NB4 (cell line): ENCODE measurements around the gene NUAK2.

Experiments
- POLR2A ChIP-seq: IDR thresholded peaks from 2 replicates; pipeline ENCODE4 v1.6.1; 2011; ENCODE audit warnings: mild to moderate bottlenecking; ENCODE audit not compliant: insufficient read length; ENCODE audit errors: extremely low read depth
- TF ChIP-seq, protein P1 (sequence below): IDR thresholded peaks from one replicate; pipeline ENCODE4 v1.5.1; 2012; ENCODE audit warnings: low read depth, low read length

DNA sequence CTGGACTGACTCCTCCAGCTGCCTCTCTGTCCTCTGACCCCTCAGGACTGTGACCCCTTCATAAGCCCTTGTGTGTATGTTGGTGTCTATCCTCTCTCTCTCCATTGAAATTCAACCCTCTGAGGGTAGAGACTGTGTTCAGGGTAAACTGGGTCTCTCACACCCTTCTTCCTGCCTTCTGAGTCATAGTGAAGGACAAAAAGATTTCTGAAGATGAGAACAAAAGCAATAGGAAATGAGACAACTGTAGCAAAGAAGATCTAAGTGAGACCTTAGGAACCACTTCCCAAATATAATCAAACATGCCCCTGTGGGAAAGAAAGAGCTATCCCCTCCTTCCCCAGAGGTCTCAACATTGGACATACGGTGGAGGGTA lies 16.9 kb downstream of the NUAK2 start:
- no peak for TF ChIP-seq POLR2A
- TF ChIP-seq, protein P1, sequence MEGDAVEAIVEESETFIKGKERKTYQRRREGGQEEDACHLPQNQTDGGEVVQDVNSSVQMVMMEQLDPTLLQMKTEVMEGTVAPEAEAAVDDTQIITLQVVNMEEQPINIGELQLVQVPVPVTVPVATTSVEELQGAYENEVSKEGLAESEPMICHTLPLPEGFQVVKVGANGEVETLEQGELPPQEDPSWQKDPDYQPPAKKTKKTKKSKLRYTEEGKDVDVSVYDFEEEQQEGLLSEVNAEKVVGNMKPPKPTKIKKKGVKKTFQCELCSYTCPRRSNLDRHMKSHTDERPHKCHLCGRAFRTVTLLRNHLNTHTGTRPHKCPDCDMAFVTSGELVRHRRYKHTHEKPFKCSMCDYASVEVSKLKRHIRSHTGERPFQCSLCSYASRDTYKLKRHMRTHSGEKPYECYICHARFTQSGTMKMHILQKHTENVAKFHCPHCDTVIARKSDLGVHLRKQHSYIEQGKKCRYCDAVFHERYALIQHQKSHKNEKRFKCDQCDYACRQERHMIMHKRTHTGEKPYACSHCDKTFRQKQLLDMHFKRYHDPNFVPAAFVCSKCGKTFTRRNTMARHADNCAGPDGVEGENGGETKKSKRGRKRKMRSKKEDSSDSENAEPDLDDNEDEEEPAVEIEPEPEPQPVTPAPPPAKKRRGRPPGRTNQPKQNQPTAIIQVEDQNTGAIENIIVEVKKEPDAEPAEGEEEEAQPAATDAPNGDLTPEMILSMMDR = no peak
